Measurements from ENCODE around the gene NCOR1. TPM values are rescaled to one million over a fixed set of nuclear protein-coding genes. Genes with fewer than 3 reads are reported as not detected.
"Not testable (repeated sequence)": the region's sequence is repeated elsewhere in the genome, so short reads cannot be mapped to it uniquely, and the experiment has no call there.

NCOR1 gene
- total and polyA plus RNA-seq, 12 donors = 27.0 to 103 (median 74.8) TPM

DNA sequence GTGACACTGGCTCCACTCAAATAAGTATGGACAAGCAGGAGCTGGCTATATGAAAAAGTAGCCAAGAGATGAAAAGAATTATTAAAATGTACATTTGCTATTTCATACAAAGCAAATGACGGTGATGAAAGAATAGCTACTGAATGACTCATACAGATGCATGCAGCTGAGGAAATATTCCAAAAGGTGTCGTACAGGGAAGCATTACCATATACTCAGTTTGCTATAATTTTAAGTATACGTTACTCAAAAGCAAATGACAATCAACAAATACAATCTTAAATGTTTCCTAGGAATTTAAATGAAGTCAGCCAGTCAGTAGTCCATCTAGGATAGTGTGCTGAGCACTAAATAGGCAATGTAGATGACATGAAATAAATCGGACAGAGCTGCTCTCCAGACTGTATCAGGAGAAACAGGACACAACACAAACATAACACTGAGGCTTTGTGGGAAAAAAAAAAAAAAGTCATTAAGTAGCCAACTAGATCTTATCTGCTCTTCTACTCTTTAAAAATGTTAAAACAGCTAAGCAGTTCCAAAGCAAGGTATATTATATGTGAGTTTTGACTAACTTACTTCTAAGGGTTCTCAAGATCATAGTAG, 65.0 kb downstream of the NCOR1 start:
- DNase-seq = no peak
- WGBS, 2 donors = 93% methylated on average over 4 of the region's 4 CpGs

DNA sequence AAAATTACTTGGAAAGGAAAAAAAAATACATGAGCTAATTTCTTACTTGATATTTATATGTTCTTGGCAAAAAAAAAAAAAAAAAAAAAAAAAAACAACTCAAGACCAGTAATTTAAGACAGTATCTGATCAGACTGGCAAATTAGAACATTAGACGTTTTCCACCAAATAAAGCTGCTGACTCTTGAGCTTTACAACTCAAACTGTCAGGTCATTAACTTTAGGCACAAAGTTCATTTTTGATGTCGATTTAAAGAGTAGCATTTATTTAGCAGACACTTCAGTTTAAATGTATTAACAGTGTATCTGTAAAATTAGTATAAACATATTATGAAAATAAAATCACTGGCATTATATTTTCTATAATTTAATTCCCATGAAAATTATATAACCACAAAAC, 66.7 kb downstream of the NCOR1 start:
- DNase-seq = no peak
- Histone ChIP-seq H3K4me3 (no peak overlapping the region), H3K4me1 (peaks cover 0 to 4% (median 0%) of the 10 kb centered on the region in 9 donors), H3K9me3 (no peaks in the 10 kb centered on the region), H3K27me3 (no peaks in the 10 kb centered on the region), H3K27ac (no peak overlapping the region), H3K36me3 (peaks cover 0 to 98% (median 20%) of the 10 kb centered on the region in 9 donors)
- TF ChIP-seq, protein P1, sequence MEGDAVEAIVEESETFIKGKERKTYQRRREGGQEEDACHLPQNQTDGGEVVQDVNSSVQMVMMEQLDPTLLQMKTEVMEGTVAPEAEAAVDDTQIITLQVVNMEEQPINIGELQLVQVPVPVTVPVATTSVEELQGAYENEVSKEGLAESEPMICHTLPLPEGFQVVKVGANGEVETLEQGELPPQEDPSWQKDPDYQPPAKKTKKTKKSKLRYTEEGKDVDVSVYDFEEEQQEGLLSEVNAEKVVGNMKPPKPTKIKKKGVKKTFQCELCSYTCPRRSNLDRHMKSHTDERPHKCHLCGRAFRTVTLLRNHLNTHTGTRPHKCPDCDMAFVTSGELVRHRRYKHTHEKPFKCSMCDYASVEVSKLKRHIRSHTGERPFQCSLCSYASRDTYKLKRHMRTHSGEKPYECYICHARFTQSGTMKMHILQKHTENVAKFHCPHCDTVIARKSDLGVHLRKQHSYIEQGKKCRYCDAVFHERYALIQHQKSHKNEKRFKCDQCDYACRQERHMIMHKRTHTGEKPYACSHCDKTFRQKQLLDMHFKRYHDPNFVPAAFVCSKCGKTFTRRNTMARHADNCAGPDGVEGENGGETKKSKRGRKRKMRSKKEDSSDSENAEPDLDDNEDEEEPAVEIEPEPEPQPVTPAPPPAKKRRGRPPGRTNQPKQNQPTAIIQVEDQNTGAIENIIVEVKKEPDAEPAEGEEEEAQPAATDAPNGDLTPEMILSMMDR (IDR thresholded peaks at IDR 0.05) = no peak
- ATAC-seq = no peak
- WGBS, 2 donors = 94 to 98% methylated on average over 2 of the region's 2 CpGs
- intact Hi-C loops (cut with DNase I) = no loop called here

More for the DNA sequence above, 65.0 kb downstream of the NCOR1 start:
- Histone ChIP-seq H3K4me1 (peaks cover 0 to 4% (median 0%) of the 10 kb centered on the region in 9 donors), H3K9me3 (no peaks in the 10 kb centered on the region), H3K27ac (no peak overlapping the region), H3K27me3 (no peaks in the 10 kb centered on the region), H3K4me3 (no peak overlapping the region), H3K36me3 (peaks cover 0 to 98% (median 20%) of the 10 kb centered on the region in 9 donors)
- TF ChIP-seq, protein P1 (IDR thresholded peaks at IDR 0.05) = no peak
- intact Hi-C loops (cut with DNase I) = no loop called here
- no peak for ATAC-seq

DNA sequence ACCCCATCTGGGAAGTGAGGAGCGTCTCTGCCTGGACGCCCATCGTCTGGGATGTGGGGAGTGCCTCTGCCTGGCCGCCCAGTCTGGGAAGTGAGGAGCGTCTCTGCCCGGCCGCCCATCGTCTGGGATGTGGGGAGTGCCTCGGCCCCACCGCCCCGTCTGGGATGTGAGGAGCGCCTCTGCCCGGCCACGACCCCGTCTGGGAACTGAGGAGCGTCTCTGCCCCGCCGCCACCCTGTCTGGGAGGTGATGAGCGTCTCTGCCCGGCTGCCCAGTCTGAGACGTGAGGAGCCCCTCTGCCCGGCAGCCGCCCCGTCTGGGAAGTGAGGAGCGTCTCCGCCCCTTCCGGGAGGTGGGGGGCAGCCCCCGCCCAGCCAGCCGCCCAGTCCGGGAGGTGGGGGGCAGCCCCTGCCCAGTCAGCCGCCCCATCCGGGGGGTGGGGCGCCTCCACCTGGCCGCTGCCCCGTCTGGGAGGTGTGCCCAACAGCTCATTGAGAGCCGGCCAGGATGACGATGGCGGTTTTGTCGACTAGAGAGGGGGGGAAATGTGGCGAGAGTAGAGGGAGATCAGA, 69.9 kb downstream of the NCOR1 start:
- H3K9me3 ChIP-seq; H3K27ac ChIP-seq; H3K4me1 ChIP-seq; H3K27me3 ChIP-seq; intact Hi-C loops (cut with DNase I); DNase-seq; H3K4me3 ChIP-seq; ATAC-seq: not testable (repeated sequence)
- WGBS, 2 donors = 96 to 97% methylated on average over 39 to 40 of the region's 40 CpGs
- H3K36me3 ChIP-seq = peaks cover 0 to 98% (median 19%) of the 10 kb centered on the region in 9 donors

DNA sequence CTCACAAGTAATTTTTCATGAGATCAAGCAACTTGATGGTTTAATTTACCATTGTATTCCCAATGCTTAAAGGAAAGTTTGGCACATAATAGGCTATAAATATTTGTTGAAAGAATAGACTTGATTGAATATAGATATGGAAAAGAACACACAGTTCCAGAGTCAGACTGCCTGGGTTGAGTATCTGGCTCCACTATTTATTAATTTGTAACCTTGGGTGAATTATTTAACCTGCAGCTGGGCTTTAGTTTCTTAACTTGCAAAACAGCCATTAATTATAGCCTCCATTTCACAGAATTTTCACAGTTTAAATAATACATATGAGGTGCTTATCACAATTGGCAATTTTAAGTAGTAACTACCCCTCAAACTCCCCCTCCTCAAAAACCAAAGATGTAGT, 73.6 kb downstream of the NCOR1 start:
- Histone ChIP-seq H3K27ac (peak overlapping the region in 1 of 10 donors; percentile 2), H3K4me1 (peaks cover 0 to 6% (median 0%) of the 10 kb centered on the region in 9 donors), H3K4me3 (no peak overlapping the region), H3K36me3 (peaks cover 0 to 98% (median 27%) of the 10 kb centered on the region in 9 donors), H3K9me3 (no peaks in the 10 kb centered on the region), H3K27me3 (no peaks in the 10 kb centered on the region)
- no peak for DNase-seq
- TF ChIP-seq, protein P1 (IDR thresholded peaks at IDR 0.05) = no peak
- intact Hi-C loops (cut with DNase I) = no loop called here
- ATAC-seq = no peak

DNA sequence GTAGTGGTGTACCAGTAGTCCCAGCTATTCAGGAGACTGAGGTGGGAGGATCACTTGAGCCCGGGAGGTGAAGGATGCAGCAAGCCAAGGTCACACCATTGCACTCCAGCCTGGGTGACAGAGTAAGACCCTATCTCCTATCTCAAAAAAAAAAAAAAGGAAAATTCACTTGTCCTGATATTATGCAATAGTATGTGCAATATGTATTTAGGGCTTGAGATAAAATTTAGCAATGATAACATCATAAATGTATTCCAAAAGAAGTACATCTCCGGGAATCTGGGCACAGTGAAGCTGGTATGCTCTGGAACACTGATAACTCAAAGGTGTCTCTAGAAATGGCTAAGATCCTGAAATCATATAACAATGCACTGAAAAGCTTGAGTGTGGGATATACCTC, 74.5 kb downstream of the NCOR1 start:
- H3K27ac ChIP-seq = no peak overlapping the region
- TF ChIP-seq, protein P1 (IDR thresholded peaks at IDR 0.05) = no peak
- no peaks in the 10 kb centered on the region for H3K27me3 ChIP-seq
- WGBS, 2 donors = 91 to 94% methylated on average over 2 of the region's 2 CpGs
- intact Hi-C loops (cut with DNase I) = no loop called here
- no peak for ATAC-seq
- no peaks in the 10 kb centered on the region for H3K9me3 ChIP-seq
- H3K4me1 ChIP-seq = peaks cover 0 to 6% (median 0%) of the 10 kb centered on the region in 9 donors
- no peak overlapping the region for H3K4me3 ChIP-seq
- no peak for DNase-seq
- peaks cover 0 to 99% (median 35%) of the 10 kb centered on the region in 9 donors for H3K36me3 ChIP-seq
